PC-3 (cell line): ENCODE measurements around the gene FBRS. TPM values are rescaled to one million over a fixed set of nuclear protein-coding genes. Genes with fewer than 3 reads are reported as not detected.

Experiments used
- ATAC-seq: fragments of 200-7000 bp; cut with Tn5 transposase; 2 replicates; pipeline ENCODE4 v1.9.1; 2020; ENCODE audit warnings: mild to moderate bottlenecking, moderate library complexity
- BruUV-seq: library from RNA; stranded (reverse); fragments of 400-500 nt; replicated peaks from 2 replicates; lab custom pipeline; 2021; lab: Mats Ljungman, UMichigan
- CTCF ChIA-PET: fragments of 300-600 bp; sonication (Branson Sonifier 250); formaldehyde crosslinking; loops from one replicate; lab custom pipeline; 2022; ENCODE audit warnings: antibody characterized with exemption; lab: Charles Lee
- POLR2A ChIA-PET: fragments of 300-600 bp; sonication (Branson Sonifier 250); formaldehyde crosslinking; loops from one replicate; lab custom pipeline; 2022; ENCODE audit warnings: antibody characterized with exemption; ENCODE audit not compliant: unreplicated experiment; lab: Charles Lee
- DNase-seq: peaks from one replicate; pipeline ENCODE4 v3.0.0-alpha.2; 2015
- H2AFZ ChIP-seq: fragments of 300-600 bp; sonication (generic); 2 replicates; pipeline ENCODE4 v1.6.0; 2016; ENCODE audit warnings: antibody characterized with exemption, low read length
- H3F3A ChIP-seq: fragments of 300-600 bp; sonication (generic); one replicate; pipeline ENCODE4 v1.6.0; 2017; ENCODE audit warnings: antibody characterized with exemption, low read length, control low read depth, mild to moderate bottlenecking; ENCODE audit not compliant: unreplicated experiment
- H3K27ac ChIP-seq: fragments of 300-600 bp; sonication (generic); 2 replicates; pipeline ENCODE4 v1.5.1; 2016; ENCODE audit warnings: mild to moderate bottlenecking, low read length
- H3K27me3 ChIP-seq: fragments of 300-600 bp; sonication (generic); 2 replicates; pipeline ENCODE4 v1.6.1; 2016; ENCODE audit warnings: low read length, mixed read lengths
- H3K36me3 ChIP-seq: fragments of 300-600 bp; sonication (generic); 2 replicates; pipeline ENCODE4 v1.6.1; 2016; ENCODE audit warnings: low read depth, mixed run types, low read length, mixed read lengths
- H3K4me1 ChIP-seq: fragments of 300-600 bp; sonication (generic); 2 replicates; pipeline ENCODE4 v1.5.1; 2016; ENCODE audit warnings: low read length; ENCODE audit not compliant: insufficient read depth
- H3K4me2 ChIP-seq: fragments of 300-600 bp; sonication (generic); 2 replicates; pipeline ENCODE4 v1.6.0; 2016; ENCODE audit warnings: low read length
- H3K4me3 ChIP-seq: fragments of 300-600 bp; sonication (generic); 2 replicates; pipeline ENCODE4 v1.5.1; 2016; ENCODE audit warnings: mild to moderate bottlenecking, low read length, mixed read lengths
- H3K79me2 ChIP-seq: fragments of 300-600 bp; sonication (generic); 2 replicates; pipeline ENCODE4 v1.6.1; 2017; ENCODE audit warnings: low read length, mixed read lengths
- H3K9ac ChIP-seq: fragments of 300-600 bp; sonication (generic); 2 replicates; pipeline ENCODE4 v1.6.0; 2016; ENCODE audit warnings: mild to moderate bottlenecking, low read length
- H3K9me2 ChIP-seq: fragments of 300-600 bp; sonication (generic); replicated peaks from 2 replicates; pipeline ENCODE4 v1.6.1; 2016; ENCODE audit warnings: mixed run types, low read length, mixed read lengths
- H3K9me3 ChIP-seq: fragments of 300-600 bp; sonication (generic); 2 replicates; pipeline ENCODE4 v1.6.1; 2016; ENCODE audit warnings: low read length, mixed read lengths
- H4K20me1 ChIP-seq: fragments of 300-600 bp; sonication (generic); 2 replicates; pipeline ENCODE4 v1.6.1; 2016; ENCODE audit warnings: low read length, mixed read lengths
- CTCF ChIP-seq: fragments of 300-600 bp; sonication (generic); conservative IDR thresholded peaks from 2 replicates; pipeline ENCODE4 v1.5.1; 2017; ENCODE audit warnings: antibody characterized with exemption, low read depth, mild to moderate bottlenecking, low read length
- EZH2 ChIP-seq: fragments of 300-600 bp; sonication (generic); IDR thresholded peaks from one replicate; pipeline ENCODE4 v1.6.1; 2017; ENCODE audit warnings: antibody characterized with exemption, mild to moderate bottlenecking, low read length; ENCODE audit not compliant: unreplicated experiment
- EZH2phosphoT487 ChIP-seq: fragments of 300-600 bp; sonication (generic); IDR thresholded peaks from 2 replicates; pipeline ENCODE4 v1.6.1; 2018; ENCODE audit warnings: mild to moderate bottlenecking, antibody characterized with exemption, low read length, borderline replicate concordance
- intact Hi-C: fragments of 100-400 bp; cut with micrococcal nuclease; formaldehyde crosslinking; loops from 2 replicates; pipeline ENCODE4 v1.9.0; 2023
- total RNA-seq: library from RNA; depleted of rRNA; stranded (reverse); fragments of >200 nt; gene quantifications from 2 replicates; pipeline ENCODE4 v1.2.3, GENCODE V29; 2014

The FBRS gene
- total RNA-seq, 1 experiment from 2014 or later, result 22.2 TPM

- no peak for DNase-seq
- BruUV-seq, result no TSS peak
- CTCF ChIA-PET, result no interaction called here
- no peak overlapping the region for H3K4me3 ChIP-seq
- no peak for ATAC-seq
- POLR2A ChIA-PET, result no interaction called here
- no peak overlapping the region for H3K27ac ChIP-seq
- H3K9me3 ChIP-seq, result no peaks in the 10 kb centered on the region
- peaks cover 37% of the 10 kb centered on the region for H3K79me2 ChIP-seq
- H3K9me2 ChIP-seq, result no peaks in the 10 kb centered on the region
- peaks cover 16% of the 10 kb centered on the region for H3K36me3 ChIP-seq
- H2AFZ ChIP-seq, result no peak overlapping the region
- peaks cover 13% of the 10 kb centered on the region for H3K4me1 ChIP-seq
- TF ChIP-seq CTCF (no peak), EZH2phosphoT487 (no peak), EZH2 (no peak)
- intact Hi-C loops, result no loop called here
- no peak overlapping the region for H3K9ac ChIP-seq
- no peaks in the 10 kb centered on the region for H3F3A ChIP-seq
- no peaks in the 10 kb centered on the region for H4K20me1 ChIP-seq
- no peaks in the 10 kb centered on the region for H3K27me3 ChIP-seq
- no peak overlapping the region for H3K4me2 ChIP-seq
Measured at GRCh38 chr16:30664616-30665109, 6.4 kb downstream of the FBRS start.

- no TSS peak for BruUV-seq
- no peaks in the 10 kb centered on the region for H4K20me1 ChIP-seq
- POLR2A ChIA-PET, result no interaction called here
Measured at GRCh38 chr16:30665155-30665829, 7.1 kb downstream of the FBRS start.

More at GRCh38 chr16:30665155-30665829, 7.1 kb downstream of the FBRS start:
- no peak overlapping the region for H3K4me2 ChIP-seq
- peaks cover 16% of the 10 kb centered on the region for H3K36me3 ChIP-seq
- no peak for ATAC-seq
- DNase-seq, result no peak
- H2AFZ ChIP-seq, result no peak overlapping the region
- CTCF ChIA-PET, result no interaction called here
- intact Hi-C loops, result no loop called here
- H3K79me2 ChIP-seq, result peaks cover 31% of the 10 kb centered on the region
- no peaks in the 10 kb centered on the region for H3K9me3 ChIP-seq
- TF ChIP-seq CTCF (no peak), EZH2phosphoT487 (no peak), EZH2 (no peak)
- peaks cover 12% of the 10 kb centered on the region for H3K4me1 ChIP-seq
- no peak overlapping the region for H3K4me3 ChIP-seq
- no peaks in the 10 kb centered on the region for H3K9me2 ChIP-seq
- no peaks in the 10 kb centered on the region for H3K27me3 ChIP-seq
- no peak overlapping the region for H3K9ac ChIP-seq
- no peaks in the 10 kb centered on the region for H3F3A ChIP-seq
- H3K27ac ChIP-seq, result no peak overlapping the region
